ENCODE results near the gene CDCP1.

Gene CDCP1, protein sequence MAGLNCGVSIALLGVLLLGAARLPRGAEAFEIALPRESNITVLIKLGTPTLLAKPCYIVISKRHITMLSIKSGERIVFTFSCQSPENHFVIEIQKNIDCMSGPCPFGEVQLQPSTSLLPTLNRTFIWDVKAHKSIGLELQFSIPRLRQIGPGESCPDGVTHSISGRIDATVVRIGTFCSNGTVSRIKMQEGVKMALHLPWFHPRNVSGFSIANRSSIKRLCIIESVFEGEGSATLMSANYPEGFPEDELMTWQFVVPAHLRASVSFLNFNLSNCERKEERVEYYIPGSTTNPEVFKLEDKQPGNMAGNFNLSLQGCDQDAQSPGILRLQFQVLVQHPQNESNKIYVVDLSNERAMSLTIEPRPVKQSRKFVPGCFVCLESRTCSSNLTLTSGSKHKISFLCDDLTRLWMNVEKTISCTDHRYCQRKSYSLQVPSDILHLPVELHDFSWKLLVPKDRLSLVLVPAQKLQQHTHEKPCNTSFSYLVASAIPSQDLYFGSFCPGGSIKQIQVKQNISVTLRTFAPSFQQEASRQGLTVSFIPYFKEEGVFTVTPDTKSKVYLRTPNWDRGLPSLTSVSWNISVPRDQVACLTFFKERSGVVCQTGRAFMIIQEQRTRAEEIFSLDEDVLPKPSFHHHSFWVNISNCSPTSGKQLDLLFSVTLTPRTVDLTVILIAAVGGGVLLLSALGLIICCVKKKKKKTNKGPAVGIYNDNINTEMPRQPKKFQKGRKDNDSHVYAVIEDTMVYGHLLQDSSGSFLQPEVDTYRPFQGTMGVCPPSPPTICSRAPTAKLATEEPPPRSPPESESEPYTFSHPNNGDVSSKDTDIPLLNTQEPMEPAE

DNA sequence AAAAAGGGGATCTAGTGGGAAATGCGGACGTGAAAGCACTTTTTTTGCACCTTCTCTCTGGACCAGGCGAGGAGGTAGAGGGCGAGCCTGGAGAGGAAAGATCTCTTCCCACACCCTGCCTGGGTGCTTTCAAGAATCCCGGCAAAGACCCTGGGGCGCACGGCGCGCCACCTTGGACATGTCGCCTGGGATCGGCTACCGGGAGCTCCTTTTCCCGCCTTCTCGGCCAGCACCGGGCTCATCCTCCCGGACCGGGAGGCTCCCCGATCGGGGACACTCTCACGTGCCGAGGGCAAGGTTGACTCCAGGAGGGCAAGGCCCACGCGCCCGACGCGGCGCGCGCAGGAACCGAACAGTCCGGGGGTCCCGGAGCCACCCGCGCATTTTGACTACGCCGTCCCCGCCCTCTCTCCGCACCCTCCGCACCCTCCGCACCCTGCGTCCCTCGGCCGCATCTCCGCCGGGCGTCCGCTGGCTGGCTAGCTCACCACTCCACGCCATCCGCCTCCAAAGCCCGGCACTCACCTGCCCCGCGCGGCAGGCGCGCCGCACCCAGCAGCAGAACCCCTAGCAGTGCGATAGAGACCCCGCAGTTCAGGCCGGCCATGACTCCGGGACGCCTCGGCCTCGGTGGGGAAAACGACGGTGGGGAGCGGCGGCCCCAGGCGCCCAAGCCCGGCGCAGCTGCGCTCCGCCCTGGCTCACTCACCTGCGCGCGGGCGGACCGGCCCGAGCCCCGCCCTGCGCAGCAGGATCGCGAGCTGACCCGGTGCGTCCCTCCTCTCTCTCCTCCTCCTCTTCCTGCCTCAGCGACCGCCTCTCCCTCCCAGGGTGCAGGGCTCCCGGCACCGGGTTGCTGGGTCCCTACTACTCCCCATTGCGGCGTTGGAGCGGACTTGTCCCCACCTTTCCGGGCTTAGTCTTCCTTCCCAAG lies at the start of gene CDCP1:
CDCP1 (minus strand) TSS at position 698 of the 934 bp plus-strand sequence; CDS start at position 607, 91 bp downstream.
- intact Hi-C loops (cut with DNase I) = no loop called here

DNA sequence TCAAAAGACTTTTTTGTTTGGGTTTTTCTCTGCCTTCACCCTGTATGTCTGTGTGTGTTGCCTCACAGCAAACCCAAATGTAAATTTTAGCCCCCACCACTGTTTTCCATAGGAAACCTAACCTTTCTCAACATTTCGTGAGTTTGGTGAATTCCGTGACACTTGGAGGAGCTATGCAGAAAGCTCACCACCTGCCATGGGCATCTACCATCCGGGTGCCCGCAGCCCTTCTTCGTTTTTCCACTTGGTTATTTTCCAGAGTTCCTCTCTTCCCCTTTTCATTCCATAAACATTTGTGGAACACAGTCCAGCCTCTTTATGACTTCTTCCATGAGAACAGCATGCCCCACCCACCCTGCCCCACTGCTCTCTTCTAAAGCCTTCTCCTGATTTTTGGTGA lies 48.6 kb upstream of the CDCP1 start:
- no peak for DNase-seq
- intact Hi-C loops (cut with DNase I) = no loop called here

More for the DNA sequence above, at the start of gene CDCP1:
- DNase-seq = no peak

DNA sequence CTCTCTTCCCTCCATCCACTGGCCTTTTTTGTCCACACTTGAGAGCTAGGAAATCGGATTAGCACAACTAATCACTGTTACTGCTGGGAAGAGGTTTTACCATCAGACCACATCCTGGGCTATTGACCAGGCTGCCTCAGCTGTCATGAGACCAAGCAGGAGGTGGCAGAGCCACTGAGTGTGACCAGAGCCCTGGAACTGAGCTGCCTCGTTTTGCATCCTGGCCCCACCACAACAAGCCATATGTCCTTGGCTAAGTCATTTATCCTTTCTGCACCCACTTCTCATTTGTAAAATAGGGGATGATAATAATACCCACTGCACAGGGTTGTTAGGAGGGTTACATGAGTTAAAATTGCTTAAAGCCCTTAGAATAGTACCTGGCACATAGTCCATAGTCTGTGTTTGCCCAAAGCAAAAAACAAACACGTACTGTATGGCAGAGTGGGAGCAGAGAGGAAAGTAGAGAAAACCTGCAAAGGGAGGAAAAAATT lies 45.8 kb upstream of the CDCP1 start:
- no peak for DNase-seq
- intact Hi-C loops (cut with DNase I) = no loop called here

DNA sequence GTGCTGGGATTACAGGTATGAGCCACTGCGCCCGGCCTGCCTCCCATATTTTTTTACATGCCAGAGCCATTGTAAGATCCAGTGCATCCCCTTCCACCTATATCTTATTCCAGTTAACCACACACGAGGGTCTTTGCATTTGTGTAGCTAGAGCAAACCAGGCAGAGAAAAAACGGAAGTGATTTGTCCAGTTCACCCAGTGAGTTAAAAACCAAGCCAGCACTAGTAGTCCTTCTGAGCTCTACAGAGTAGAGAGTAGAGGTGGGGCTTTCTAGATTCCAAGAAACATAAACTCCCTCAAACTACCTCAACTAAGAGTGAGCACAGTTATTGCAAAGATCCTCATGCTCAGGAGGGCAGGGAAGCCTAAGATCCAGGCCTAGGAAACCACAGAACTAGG lies 45.2 kb upstream of the CDCP1 start:
- intact Hi-C loops (cut with DNase I) = no loop called here
- no peak for DNase-seq

DNA sequence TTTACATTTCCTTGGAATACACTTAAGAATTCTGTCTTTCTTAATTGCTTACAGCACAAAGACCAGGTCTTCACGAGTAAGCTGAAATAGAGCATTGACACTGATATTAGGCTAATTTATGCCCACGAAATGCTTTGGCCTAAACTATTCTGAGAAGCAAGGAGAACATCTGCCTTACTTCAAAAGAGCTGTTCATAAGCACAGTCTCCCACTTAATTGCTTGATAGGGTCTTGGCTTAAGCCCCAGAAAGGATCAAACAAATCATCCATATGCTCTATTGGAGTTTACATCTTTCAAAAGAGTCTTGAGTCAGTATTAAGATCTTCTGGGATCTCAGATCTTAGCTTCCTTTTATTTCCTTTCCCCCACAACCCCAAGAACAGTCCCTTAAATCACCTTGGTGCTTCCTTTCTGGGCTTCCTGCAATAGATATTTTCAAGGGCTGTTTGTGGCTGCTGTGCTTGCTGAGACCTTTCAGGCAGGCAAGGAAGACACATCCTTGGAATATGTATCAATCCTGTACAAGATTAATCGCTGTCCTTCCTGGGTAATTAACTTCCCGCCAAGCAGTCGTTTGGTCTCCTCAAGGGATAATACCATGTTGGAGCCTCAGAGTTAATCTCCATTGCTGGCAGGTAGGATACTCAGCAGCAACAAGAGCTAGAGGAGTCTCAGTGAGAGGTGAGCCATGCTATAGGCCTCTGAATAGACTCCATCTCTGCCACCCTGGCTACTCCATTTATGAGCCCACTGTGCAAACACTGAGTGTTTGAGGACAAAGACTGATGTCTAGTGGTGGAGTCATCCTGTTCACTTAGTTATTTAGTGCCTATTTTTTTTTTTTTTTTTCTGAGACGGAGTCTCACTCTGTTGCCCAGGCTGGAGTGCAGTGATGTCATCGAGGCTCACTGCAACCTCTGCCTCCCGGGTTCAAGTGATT lies 42.8 kb upstream of the CDCP1 start:
- intact Hi-C loops (cut with DNase I) = no loop called here
- DNase-seq = no peak

DNA sequence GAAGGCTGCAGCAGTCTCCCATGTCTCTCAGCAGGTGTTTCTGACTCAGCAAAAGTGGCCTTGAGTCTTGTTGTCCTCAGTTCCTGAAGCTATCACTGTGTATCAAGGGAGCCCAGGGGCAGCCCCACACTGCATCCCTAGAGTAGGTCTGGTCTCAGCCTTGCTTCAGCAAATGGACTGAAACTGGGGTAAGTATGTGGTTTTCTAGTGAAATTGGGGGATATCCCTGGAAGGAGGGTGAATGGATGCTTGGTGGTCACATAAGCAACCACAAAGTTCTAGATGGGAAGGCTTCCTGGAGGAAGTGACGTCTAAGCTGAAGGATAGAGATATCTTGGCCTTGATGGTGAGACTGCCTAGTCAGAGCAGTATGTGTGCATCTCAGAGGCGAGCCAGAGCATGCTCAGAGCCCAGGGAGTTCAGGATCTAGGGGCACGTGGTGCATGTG lies 41.5 kb upstream of the CDCP1 start:
- intact Hi-C loops (cut with DNase I) = no loop called here
- DNase-seq = no peak

DNA sequence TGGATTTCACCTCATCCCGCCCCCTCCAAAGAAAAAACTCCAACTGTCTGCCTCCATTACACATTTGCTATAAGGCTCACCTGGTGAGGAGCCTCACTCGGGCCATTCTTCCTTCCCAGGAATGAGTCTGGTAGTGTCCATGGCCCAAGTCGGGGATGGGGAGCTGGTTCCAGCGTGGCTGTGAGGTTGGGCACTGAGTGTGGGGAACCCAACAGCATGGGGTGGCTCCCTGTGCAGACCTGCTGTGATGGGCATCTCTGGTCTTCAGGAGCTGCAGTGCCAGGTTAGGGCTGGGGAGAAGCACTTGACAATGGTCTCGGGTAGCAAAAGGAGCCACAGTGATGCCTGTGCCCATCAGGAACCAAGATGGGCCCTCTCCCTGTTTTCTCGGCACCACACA lies 40.7 kb upstream of the CDCP1 start:
- intact Hi-C loops (cut with DNase I) = no loop called here

DNA sequence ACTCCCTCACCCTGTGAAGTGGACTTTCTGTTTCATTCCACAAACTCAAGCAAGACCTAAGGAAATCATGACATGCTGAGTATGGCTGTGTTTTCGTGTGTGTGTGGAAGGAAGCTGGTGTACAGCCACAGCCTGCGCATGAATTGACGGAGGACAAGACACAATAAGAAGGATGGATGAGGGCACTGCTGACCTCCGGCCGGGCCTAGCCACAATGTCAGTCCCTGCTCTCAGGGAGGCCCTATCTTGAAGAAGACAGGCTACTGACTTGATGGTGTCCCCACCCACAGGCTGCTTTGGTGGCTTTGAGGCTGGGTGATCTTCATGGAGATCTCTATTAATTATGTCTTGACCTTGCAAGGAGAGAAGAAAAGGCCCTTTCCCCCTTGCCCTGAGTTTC lies 39.3 kb upstream of the CDCP1 start:
- intact Hi-C loops (cut with DNase I) = no loop called here
- no peak for DNase-seq

More for the DNA sequence above, 40.7 kb upstream of the CDCP1 start:
- no peak for DNase-seq

DNA sequence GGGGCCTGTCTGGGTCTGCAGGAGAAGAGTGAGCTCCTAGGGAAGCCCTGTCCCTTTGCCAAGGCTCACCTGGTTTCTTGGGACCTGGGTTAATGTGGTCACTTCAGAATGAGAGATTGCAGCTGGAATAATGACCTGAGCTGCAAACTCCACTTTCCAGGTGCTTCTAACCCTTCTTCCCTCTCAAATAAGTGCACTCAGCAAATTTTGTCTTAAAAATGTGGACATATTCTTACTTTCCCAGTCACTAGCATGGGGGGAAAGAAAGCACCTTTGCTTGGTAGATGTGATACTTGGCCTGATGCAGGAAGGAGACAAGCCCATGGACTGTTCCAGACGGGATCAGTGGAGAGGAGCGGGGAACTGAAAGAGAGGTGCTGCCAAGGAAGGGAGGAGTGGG lies 38.9 kb upstream of the CDCP1 start:
- intact Hi-C loops (cut with DNase I) = no loop called here
- DNase-seq = no peak

DNA sequence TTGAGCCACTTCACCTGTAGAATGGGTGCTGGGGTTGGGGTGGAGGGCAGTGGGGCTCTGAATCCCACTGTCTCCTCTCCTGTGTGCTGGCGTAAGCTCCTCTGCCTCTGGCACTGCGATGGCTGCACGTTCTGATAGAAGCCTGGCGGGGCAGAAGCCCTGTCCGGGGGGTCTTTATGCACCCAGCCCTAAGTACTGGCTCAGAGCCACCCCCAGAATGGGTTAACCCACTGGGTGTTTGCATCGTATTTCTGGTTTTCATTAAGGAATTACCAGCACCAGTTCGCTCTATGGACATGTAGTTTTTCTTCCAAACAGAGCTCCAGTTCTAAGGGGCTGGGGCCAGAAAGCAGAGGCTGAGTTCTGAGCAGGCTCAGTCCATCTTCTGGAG lies 37.7 kb upstream of the CDCP1 start:
- no peak for DNase-seq
- intact Hi-C loops (cut with DNase I) = no loop called here

DNA sequence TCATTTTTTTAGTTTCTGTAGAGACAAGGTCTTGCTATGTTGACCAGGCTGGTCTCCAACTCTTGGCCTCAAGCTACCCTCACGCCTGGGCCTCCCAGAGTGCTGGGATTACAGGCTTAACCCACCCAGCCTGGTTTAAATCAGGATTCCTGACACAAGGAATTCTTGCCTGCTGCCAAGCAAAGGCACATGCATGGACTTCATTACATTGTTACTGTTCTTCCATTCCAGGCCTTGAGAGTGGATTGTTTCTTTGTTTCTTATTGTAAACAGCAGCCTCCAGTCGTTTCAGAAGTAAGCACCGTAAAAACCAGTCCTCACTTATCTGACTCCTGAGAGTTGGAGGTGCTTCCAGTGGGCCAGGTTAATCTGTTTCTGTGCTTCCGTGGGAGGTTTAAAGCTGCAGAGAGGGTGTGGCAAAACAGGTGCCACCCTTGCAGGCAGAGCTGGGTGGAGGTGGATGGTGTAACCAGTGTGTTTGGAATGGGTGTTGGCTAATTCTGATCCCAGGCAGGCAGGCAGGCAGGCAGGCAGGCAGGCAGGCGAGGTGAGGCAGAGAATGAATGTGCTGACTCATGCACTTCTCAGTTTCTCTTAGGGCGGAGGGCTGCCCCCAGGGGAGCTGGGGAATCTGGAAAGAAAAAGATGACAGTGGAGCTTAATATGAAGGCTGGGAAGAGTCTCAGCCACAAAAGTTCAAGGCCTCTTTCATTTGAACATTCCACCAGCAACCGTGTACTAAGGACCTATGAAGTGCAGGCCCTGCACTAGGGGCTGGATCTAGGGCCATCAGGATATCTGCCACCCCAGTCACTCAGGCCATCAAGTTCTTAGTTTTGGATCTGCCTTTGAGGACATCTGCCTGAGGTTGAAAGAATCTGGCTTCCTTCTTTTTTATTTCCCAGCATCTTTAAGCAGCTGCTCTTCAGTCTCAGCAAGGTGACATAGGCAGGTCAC lies 37.0 kb upstream of the CDCP1 start:
- no peak for DNase-seq
- intact Hi-C loops (cut with DNase I) = no loop called here

DNA sequence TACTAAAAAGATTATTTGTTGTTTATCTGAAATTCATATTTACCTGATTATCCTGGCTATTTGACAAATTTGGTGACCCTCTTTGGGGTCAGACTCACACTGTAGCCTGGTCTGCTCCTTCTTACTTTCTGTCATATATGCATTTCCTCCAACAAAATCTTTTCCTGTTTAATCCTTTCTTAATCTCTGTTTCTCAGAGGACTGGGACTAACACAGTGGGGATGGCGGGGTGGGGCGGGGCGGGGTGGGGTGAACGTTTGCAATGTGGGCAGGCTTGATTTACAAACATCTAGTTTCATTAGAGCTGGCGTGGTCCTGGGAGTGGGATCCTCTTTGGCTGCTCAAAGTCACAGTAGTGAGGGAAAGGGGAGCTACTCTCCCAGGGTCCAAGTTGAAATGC lies 35.3 kb upstream of the CDCP1 start:
- intact Hi-C loops (cut with DNase I) = no loop called here
- no peak for DNase-seq

DNA sequence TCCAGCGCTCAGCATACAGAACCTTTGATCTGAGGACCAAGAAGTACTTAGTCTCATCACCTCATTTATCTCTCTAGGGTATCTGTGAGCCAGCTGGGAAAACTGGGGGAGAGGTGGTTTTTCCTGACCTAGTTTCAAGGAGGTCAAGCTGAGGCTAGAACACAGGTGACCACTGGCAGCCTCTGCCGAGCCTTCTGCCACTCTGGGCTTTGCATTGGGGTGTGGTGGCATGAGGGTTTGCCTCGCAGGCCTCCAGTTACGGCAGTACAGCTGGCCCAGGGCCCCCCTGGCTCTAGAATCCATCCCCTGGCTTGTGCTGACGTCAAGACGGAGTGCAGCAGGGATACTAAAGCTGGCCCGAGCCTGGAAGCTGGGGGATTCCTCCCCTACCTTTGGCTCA lies 34.7 kb upstream of the CDCP1 start:
- intact Hi-C loops (cut with DNase I) = no loop called here
- DNase-seq = no peak

DNA sequence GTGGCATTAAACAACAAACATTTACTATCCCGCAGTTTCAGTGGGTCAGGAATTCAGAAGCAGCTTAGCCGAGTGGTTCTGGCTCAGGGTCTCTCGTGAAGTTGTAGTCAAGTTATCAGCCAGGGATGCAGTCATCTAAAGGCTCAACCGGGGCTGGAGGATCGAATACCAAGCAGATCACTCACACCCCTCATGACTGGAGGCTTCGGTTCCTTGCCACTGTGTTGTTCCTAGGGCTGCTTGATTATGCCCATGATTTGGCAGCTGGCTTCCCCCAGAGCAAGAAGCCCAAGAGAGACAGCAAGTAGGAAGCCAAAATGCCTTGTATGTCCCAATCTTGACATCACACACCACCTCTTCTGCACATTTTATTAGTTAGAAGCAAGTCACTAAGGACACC lies 33.9 kb upstream of the CDCP1 start:
- DNase-seq = no peak
- intact Hi-C loops (cut with DNase I) = no loop called here

DNA sequence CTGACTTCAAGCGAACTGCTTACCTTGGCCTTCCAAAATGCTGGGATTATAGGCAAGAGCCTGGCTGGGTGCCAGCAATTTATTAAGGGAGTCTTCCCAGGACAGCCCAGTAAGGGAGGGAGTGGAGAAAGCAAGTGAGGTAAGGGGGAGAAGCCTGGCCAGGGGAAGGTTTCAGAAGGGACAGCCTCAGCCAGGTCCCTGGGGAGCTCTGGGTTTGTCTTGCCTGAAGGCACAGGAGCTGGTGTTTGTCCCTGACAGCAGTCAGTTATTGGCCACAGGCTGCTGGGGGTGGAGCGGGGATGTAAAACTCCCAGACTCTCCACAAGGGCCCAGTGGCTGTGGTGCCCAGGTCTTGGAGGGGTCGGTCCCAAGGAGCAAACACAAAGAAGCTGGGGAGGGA lies 33.0 kb upstream of the CDCP1 start:
- no peak for DNase-seq
- intact Hi-C loops (cut with DNase I) = no loop called here

DNA sequence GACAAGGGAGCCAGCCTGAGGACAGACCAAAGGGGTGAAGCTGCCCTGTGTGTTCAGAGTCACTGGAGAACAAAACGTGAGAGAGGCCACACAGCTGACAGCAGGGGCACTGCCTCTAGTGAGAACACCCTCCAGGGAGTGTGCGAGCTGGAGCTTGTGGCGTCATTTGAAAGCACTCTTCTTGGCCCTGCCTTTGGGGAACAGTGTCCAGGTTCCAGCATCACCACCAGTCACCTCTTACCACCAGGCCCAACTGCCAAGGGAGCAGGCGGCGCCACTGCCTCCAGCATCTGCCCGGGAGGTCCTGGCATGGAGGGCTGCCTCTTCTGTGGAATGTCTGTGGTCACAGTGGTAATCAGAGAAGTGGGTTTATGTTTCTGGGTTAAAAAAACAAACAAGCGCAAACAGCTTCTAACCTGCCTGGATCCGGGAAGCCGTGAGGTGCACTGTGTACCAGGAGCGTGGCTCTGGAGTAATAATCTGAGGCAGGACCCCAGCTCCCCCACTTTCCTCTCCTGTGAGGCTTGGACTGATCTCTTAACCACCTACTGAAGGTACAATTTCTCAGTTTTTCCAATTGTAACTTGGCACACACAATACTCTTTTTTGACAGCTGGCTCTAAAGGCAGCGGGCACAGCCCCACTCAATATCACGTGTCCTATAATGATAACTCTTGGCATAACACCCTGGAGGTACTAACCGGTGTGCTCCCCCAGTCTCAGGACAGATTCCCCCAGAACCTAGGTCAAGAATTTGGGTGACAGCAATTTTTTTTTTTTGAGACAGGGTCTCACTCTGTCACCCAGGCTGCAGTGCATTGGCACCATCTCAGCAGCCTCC lies 32.2 kb upstream of the CDCP1 start:
- DNase-seq = no peak
- intact Hi-C loops (cut with DNase I) = no loop called here

DNA sequence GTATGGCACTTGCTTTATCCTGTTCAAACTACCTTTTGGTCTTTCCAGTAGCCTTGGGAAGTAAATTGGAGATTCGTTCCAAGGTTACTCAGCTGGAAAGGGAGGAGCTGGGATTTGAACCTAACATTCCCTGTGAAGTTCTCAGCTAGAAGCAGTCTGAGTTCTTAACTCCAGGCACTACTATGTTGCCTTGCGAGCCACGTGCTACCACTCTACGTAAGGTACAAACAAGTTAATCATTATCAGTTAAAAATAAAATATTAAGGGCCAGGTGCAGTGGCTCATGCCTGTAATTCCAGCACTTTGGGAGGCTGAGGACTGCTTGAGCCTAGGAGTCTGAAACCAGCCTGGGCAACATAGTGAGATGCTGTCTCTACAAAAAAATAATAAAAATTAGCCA lies 30.7 kb upstream of the CDCP1 start:
- intact Hi-C loops (cut with DNase I) = no loop called here
- DNase-seq = no peak
